Sigmoid colon (tissue), 4 donors: Measurements from ENCODE around the gene DPF3.

Experiments
- CTCF ChIP-seq, 4 experiments: fragments of 450-650 bp in 3 of 4; fragments of 200-600 bp in 1 of 4; IDR thresholded peaks; one replicate each; pipeline ENCODE4 v1.5.1; 2016 to 2019; ENCODE audit warnings: antibody characterized with exemption in 4 of 4, mild to moderate bottlenecking in 3 of 4, moderate library complexity in 2 of 4
- POLR2A ChIP-seq, 2 donors: fragments of 450-650 bp; IDR thresholded peaks; one replicate each; pipeline ENCODE4 v1.6.1; 2016; ENCODE audit warnings: antibody characterized with exemption in 2 of 2, mild to moderate bottlenecking in 2 of 2, moderate library complexity in 2 of 2
- POLR2AphosphoS5 ChIP-seq, 4 donors: sonication (generic); formaldehyde crosslinking; IDR thresholded peaks; one replicate each; pipeline ENCODE4 v1.6.1; 2017; ENCODE audit warnings: antibody characterized with exemption in 4 of 4

GRCh38 chr14:72745991-72746980 is 147.6 kb downstream of the DPF3 start:
- TF ChIP-seq CTCF (IDR thresholded peaks at IDR 0.05) (no peak), POLR2A (IDR thresholded peaks at IDR 0.05) (no peak), POLR2AphosphoS5 (IDR thresholded peaks at IDR 0.05) (no peak)
